HG03135 (cell line): ENCODE results near the gene LGR6.
"Not testable (repeated sequence)": the region's sequence is repeated elsewhere in the genome, so short reads cannot be mapped to it uniquely, and the experiment has no call there.

Experiments used
- ATAC-seq: cut with Tn5 transposase; IDR thresholded peaks from one replicate; pipeline ENCODE4 v1.9.1; 2021; ENCODE audit warnings: mild to moderate bottlenecking, moderate library complexity; ENCODE audit not compliant: unreplicated experiment

LGR6 gene, protein sequence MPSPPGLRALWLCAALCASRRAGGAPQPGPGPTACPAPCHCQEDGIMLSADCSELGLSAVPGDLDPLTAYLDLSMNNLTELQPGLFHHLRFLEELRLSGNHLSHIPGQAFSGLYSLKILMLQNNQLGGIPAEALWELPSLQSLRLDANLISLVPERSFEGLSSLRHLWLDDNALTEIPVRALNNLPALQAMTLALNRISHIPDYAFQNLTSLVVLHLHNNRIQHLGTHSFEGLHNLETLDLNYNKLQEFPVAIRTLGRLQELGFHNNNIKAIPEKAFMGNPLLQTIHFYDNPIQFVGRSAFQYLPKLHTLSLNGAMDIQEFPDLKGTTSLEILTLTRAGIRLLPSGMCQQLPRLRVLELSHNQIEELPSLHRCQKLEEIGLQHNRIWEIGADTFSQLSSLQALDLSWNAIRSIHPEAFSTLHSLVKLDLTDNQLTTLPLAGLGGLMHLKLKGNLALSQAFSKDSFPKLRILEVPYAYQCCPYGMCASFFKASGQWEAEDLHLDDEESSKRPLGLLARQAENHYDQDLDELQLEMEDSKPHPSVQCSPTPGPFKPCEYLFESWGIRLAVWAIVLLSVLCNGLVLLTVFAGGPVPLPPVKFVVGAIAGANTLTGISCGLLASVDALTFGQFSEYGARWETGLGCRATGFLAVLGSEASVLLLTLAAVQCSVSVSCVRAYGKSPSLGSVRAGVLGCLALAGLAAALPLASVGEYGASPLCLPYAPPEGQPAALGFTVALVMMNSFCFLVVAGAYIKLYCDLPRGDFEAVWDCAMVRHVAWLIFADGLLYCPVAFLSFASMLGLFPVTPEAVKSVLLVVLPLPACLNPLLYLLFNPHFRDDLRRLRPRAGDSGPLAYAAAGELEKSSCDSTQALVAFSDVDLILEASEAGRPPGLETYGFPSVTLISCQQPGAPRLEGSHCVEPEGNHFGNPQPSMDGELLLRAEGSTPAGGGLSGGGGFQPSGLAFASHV

DNA sequence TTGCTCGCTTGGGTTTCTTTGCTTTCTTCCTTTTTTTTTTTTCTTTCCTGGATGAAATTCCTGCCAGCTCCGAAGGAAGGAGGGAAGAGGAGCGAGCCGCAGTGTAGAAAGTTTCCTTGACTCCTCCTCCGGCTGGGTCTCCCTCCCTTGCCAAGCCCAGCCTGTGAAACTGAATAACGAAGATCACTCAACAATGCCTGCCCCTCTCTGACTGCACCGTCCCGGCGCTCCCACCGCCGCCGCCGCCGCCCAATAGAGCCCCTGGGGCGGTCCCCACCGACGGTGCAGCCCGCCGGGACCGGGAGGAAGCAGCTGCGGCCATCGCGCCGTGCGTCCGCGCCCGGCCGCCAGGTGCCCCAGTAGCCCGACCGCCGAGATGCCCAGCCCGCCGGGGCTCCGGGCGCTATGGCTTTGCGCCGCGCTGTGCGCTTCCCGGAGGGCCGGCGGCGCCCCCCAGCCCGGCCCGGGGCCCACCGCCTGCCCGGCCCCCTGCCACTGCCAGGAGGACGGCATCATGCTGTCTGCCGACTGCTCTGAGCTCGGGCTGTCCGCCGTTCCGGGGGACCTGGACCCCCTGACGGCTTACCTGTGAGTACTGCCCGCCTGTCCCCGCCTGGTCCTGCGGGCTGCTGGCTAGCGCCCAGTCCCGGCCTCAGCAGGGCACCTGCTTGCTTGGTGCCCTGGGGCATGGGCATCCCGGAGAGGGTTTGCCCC is at the start of gene LGR6:
TSS of gene LGR6 (plus strand) at position 186 of the 714 bp plus-strand sequence. CDS start at position 377, 191 bp downstream.
- no peak for ATAC-seq

DNA sequence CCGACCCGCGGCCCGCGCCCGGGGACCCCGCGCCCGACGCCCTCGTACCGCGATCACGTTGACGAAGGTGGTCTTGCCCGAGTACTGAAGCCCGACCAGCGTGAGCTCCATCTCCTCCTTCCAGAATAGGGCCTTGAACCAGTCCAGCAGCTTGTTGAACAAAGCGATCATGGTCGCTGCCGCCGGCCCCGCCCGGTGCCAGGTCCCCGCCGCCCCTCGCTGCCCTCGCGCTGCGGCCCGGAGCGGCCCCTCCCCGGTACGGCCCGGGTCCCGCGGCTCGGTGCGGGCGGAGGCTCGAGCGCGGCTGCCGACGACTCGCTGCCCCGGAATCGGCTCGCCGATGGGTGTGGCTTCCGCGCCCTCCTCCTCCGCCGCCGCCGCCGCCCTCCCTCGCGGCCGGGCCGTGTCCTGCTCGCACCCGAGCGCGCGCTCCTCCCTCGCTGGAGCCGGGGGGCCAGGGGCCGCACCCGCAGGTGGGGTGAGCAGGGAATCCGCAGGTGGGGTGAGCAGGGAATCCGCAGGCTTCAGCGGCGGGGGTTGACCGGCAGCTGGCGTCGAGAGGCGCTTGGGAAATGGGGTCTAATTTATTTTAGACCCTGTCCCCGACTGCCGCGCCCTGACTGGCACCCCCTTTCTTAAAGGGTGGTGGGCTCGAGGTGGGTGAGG is 49.1 kb upstream of the LGR6 start, which contains the start of gene ARL8A:
TSS of gene ARL8A (minus strand) at position 336 of the 666 bp plus-strand sequence. CDS start at position 171, 165 bp downstream.
- ATAC-seq = peak; percentile 60

DNA sequence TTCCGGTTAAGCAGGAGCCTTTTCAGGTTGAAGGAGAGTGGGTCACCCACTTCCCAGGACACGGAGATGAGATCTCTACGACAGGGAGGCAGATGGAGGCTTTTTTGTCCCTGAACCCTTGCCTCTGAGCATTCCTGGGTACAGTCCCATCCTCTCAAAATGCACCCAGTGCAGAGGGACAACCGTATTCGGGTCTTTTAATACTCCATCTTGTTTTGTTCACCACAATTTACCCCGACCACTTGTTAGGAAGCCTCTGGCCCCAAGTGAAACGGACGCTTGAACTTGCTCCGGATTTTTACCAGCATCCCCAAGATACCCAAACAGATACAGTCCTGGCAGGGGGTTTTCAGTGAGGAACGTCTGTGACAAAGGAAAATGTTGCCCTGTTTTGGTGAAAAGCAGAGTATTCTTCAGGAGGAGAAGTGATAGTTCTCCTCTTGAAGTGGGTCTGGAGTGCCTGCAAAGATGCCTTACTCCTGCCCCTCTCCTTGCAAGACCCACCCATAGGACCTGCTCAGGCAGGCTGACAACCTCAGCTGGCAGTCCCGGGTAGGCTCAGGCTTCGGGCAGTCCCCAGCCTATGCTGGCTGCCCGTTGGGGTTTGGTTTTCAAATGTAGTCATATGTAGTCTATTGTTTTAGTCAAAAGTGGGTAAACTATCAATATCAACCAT is 48.4 kb upstream of the LGR6 start:
- no peak for ATAC-seq

DNA sequence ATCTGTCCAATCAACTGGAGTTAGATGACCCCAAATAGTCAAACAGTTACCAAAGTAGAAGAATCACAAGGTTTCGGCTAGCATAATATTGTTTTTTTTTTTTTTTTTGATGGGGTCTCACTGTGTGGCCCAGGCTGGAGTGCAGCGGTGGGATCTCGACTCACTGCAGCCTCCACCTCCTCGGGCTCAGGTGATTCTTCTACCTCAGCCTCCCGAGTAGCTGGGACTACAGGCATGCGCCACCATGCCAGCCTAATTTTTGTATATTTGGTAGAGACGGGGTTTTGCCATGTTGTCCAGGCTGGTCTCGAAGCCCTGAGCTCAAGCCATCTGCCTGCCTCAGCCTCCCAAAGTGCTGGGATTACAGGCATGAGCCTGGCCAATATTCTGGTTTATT is 47.9 kb upstream of the LGR6 start:
- not testable (repeated sequence) for ATAC-seq

DNA sequence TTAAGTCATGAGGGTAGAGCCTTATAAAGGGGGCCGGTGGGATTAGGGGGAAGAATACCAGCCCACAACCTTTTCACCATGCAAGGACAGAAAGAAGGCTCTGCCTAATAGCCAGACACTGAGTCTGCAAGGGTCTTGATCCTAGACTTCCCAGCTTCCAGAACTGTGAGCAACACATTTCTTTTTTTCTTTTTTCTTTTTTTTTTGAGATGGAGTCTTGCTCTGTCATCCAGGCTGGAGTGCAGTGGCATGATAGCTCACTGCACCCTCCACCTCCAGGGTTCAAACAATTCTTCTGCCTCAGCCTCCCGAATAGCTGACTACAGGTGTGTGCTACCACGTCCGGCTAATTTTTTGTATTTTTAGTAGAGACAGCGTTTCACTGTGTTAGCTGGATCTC is 47.3 kb upstream of the LGR6 start:
- ATAC-seq = no peak

DNA sequence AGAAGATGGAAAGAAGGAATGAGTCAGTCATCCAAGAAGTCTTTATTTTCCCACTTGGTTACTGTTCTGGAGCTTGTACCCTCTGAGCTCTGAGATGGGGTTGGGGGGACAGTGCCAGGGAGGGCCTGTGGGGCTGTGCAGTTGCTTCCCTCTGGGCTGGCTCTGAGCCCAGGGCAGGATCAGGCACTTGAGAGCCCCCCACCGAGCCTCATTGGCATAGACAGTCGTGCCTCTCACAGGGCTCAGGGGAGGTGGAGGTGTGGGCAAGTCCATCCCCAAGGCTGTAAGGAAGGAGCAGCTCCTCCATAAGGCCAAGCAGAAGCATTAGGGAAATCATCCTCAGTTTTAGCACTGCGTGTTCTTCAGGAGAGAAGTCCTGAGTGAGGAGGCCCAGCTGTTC is 46.6 kb upstream of the LGR6 start:
- ATAC-seq = no peak

DNA sequence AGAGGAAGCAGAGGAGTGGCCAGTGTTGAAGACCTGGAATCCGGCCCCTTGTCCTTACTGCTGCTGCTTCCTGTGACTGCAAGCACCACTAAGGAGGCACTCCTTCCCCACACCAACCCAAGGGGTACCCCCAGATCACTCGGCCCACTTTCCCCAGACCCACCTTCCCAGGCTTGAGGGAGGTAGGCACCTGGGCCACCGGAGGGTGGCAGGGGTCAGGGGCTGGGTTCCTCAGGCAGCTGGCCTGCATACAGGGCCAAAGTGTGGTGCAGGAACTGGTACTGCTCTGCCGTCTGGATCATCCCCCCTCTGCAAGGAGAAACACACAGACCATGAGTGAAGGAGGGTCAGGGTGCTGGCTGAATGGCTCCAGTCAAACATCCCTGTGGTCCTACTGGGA is 45.2 kb upstream of the LGR6 start:
- no peak for ATAC-seq

DNA sequence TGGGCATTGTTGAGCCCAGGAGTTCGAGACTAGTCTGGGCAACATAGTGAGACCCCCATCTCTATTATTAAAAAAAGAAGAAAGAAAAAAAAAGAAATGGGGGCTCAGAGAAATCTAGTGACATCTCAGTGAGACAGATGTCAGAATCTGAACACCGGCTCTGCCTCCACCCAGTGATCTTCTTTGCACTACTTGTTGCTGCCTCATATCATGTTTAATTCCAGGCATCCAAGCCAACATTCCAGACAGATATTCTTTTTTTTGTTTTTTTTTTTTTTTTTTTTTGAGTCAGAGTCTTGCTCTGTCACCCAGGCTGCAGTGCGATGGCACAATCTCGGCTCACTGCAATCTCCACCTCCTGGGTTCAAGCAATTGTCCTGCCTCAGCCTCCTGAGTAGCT is 44.0 kb upstream of the LGR6 start:
- ATAC-seq = no peak

DNA sequence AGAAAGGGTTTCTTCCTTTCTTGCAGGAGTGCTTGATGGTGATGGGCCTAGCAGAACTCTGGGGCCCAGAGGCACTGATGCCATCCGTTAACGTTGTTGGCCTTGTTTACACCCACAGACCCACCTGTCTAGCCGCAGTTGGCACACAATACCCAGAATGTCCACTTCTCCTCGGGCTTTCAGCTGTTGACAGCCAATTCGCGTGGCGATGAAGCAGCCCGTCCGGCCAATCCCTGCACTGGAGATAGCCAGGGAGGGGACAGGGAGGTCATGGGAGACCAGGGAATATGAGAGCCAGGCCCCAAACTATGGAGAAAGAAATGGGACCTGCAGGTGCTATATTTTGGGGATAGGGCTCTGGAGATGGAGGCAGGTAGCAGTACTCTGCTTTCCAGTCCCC is 43.4 kb upstream of the LGR6 start:
- no peak for ATAC-seq

DNA sequence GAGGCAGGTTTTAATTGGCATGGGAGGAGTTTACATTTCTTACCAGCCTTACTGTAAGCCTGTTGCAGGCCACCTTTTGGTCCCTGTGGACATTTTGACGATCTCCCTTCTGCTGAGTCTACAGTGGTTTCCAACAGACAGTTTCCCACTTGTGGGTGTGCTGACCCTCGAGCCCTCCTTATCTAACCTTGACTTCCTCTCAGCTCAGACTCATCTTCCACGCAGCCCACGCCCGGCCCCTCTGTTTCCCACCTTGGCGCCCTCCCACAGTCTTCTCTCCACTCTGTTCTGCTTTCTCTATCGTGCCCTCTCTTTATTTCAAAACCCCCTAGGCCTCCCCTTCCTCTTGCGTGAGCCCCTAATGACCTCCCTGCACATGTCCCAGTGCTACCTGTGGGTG is 43.0 kb upstream of the LGR6 start:
- ATAC-seq = no peak

DNA sequence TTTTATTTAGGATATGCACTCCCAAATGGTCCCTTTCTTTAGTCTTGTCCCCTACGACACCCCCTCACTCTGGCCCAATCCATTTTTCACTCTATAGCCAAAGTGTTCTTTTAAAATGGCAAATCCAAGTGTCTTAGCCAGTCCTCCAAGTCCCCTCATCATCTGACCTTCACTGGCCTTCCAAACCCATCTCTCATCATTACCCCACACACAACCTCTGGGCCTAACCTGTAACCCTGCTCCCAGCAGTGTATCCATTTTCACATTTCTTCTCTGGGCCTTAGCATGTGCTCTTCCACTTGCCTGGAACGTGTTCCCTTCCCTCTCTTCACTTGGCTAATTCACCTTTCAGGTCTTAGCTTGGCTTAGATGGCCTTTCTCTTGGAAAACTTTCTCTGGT is 42.6 kb upstream of the LGR6 start:
- no peak for ATAC-seq

DNA sequence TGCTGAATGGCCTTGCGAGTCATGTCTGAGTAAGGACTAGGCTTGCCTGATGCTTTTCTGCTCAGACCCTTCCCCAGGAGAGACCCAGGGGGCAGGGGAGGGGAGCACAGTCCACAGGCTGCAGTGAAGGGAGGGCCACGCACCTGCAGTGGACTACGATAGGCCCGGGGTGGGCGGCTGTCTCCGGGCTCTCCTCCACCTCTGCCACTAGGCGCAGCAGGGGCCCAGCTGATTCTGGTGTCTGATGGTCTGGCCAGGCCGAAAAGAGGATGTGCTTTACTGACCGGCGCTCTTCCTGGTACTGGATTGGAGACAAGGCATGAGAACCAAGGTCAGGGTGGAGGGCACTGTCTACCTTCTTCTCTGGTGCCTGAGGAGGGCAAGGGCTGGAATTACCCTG is 41.2 kb upstream of the LGR6 start:
- ATAC-seq = no peak

DNA sequence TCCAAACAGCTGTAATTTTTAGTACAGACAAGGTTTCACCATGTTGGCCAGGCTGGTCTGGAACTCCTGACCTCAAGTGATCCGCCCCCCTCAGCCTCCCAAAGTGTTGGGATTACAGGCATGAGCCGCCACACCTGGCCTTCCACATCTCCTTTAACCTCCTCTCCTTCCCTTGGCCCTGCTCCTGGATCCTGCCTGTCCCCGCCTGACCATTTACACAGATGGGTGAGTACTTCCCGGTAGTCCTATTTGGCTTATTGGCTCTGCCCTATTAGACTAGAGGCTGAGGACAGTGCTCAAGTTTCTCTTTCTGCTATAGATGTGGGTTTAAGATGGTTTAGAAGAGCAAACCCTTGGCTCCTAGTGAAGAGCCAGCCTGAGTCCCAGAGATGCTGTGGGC is 40.3 kb upstream of the LGR6 start:
- ATAC-seq = no peak

DNA sequence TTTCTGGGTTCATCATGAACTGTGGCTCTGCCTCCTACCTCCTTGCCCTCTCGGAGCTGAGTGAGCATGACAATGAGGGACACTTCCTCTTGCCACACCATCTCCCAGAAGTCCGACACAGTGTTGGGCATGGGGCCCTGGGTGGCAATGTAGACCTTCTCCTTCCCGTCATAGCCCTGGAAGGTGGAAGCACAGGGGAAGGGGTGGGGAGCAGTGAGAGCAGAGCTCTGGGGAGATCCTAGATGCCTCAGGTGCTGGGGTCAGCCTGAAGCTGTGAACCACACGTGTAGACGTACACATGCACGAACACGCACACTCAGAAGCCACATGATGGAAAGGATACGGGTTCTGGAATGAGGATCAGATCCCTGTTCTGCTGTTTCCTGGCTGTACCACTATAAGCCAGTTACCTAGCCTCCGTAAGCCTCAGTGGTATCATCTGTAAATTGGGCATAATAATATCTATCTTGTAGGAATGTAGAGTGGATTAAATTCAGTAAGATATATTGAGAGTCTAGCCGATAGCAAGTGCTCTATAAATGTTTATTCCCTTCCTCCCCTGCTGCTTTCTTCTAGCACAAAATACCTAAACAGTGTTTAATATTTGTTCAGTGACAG is 39.3 kb upstream of the LGR6 start:
- ATAC-seq = no peak

DNA sequence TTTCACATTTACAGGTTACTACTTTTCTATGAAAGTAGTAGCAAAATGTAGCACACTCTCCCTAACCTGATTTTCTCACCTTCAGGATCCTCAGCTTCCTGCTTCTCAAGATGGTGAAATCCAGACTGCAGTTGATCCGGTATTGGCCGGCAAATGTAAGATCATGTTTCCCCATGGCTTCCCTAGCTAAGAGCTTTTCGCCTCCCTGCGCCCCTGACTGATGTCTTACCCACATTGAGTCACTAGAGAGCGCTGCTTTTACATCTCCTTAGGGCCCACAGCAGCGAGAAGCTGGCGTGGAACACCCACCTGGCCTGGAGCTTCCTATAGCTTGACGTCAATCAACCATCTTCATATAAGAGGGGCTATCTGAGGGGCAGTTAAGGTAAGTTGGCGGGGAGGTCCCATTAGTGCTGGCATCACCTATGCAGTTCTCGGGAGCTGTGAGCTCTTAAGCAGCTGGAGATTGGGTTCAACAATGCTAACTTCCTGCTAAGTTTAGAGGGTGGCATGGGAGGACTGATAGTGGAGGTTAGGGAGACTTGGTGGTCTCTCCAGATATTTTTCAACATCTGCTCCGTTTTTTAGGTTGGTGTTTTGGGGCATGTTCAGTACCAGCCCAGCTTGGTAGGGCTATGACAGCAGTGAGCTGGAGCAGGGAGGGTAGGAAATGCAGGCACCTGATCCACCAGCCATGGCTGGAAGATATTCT is 38.7 kb upstream of the LGR6 start:
- ATAC-seq = no peak

DNA sequence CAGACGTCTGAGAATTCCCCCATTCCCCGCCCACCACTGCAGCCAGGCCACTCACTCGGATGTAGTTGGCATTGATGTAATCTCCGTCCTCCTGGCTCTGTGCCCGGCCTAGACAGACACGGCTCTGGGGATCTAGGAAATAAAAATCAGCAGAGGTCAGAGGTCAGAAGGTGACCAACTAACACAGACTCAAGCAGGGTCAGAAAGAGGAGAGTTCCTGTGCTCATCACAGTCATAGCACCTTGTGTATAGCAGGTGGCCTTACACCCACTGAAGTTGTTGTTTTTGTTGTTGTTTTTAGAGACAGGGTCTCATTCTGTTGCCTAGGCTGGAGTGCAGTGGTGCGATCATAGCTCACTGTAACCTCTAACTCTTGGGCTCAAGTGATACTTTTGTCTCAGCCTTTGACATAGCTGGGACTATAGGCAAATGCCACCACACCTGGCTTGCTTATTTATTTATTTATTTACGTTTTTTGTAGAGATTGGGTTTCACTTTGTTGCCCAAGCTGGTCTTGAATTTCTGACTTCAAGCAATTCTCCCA is 38.0 kb upstream of the LGR6 start:
- ATAC-seq = no peak

DNA sequence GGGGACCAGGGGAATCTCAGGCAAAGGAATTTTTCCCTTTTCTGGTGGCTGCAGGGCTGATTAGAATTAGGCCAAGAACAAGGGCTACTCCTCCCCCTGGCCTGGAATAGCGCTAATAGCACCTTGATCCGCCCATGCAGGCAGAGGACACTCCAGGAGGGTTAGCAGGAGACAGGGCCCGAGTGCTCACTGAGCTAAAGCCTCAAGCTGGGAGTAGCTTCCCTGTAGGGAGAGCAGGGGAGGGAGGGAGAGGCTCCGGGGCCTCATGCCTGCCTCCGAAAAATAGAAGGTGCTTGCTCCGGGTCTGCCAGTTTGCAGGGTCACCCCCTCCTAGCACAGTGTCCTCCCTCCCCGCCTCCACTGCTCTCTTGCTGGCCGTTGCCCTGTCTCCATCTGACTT is 37.0 kb upstream of the LGR6 start:
- no peak for ATAC-seq

DNA sequence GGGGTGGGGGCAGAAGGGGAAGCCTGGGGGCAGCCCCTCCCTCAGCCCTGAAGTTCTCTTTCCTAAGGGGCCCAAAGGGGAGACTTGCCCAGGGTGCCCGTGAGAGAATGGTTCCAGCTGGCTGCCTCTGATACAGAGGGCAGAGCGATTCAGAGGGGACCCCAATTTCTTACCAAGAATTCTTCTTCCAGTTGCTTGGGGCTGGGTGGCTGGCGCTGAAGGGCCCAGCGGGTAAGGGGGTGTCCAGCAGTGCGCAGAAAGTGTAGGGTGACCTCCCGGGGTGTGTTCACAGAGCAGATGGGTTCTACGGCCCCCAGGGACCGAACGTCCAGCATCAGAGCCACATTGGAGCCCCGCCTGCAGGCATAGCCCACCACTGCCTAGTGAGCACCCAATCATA is 35.7 kb upstream of the LGR6 start:
- ATAC-seq = no peak
